SK-N-SH treated with all-trans-retinoic acid at 6 μM for 48 hours (cell line): ENCODE data around the gene CCDC182.

Experiments
- ATAC-seq: fragments of 200-7000 bp; cut with Tn5 transposase; 3 replicates; pipeline ENCODE4 v1.9.1; 2020; ENCODE audit warnings: mild to moderate bottlenecking, moderate library complexity
- ARNTL ChIP-seq: fragments of 450-650 bp; formaldehyde crosslinking; IDR thresholded peaks from 2 replicates; pipeline ENCODE4 v1.5.0; 2020; ENCODE audit warnings: low read depth, mild to moderate bottlenecking, moderate library complexity, borderline replicate concordance
- BACH2 ChIP-seq: fragments of 250-450 bp; sonication (Bioruptor Pico); IDR thresholded peaks from 2 replicates; pipeline ENCODE4 v1.9.0; 2021; ENCODE audit warnings: mild to moderate bottlenecking, borderline replicate concordance
- CSDC2 ChIP-seq: fragments of 250-450 bp; sonication (Bioruptor Pico); IDR thresholded peaks from 2 replicates; pipeline ENCODE4 v1.5.0; 2020; ENCODE audit warnings: mild to moderate bottlenecking, moderate library complexity
- ESRRG ChIP-seq: fragments of 250-450 bp; sonication (Bioruptor Pico); IDR thresholded peaks from 2 replicates; pipeline ENCODE4 v1.6.1; 2021; ENCODE audit warnings: mild to moderate bottlenecking
- ISL1 ChIP-seq: fragments of 250-450 bp; sonication (Bioruptor Pico); IDR thresholded peaks from 2 replicates; pipeline ENCODE4 v2.1.2; 2022; ENCODE audit warnings: mild to moderate bottlenecking, moderate library complexity
- RARB ChIP-seq: fragments of 250-450 bp; sonication (Bioruptor Pico); IDR thresholded peaks from 2 replicates; pipeline ENCODE4 v1.8.0; 2021; ENCODE audit warnings: mild to moderate bottlenecking, moderate library complexity
- SNAI2 ChIP-seq: fragments of 250-450 bp; sonication (Bioruptor Pico); IDR thresholded peaks from 2 replicates; pipeline ENCODE4 v1.5.0; 2020; ENCODE audit warnings: mild to moderate bottlenecking, moderate library complexity
- TCF4 ChIP-seq: fragments of 250-450 bp; sonication (Bioruptor Pico); IDR thresholded peaks from 2 replicates; pipeline ENCODE4 v1.8.0; 2021; ENCODE audit warnings: mild to moderate bottlenecking, moderate library complexity, borderline replicate concordance
- TOX ChIP-seq: fragments of 250-450 bp; sonication (Bioruptor Pico); IDR thresholded peaks from 2 replicates; pipeline ENCODE4 v1.8.0; 2021; ENCODE audit warnings: mild to moderate bottlenecking, moderate library complexity, borderline replicate concordance
- TSHZ2 ChIP-seq: fragments of 250-450 bp; sonication (Bioruptor Pico); IDR thresholded peaks from 2 replicates; pipeline ENCODE4 v1.5.0; 2020; ENCODE audit warnings: mild to moderate bottlenecking, moderate library complexity
- ZC3H10 ChIP-seq: fragments of 250-450 bp; sonication (Bioruptor Pico); IDR thresholded peaks from 2 replicates; pipeline ENCODE4 v1.5.1; 2021; ENCODE audit warnings: mild to moderate bottlenecking, moderate library complexity
- ZFP3 ChIP-seq: fragments of 250-450 bp; sonication (Bioruptor Pico); IDR thresholded peaks from 2 replicates; pipeline ENCODE4 v1.5.0; 2020; ENCODE audit warnings: mild to moderate bottlenecking, moderate library complexity
- ZFP30 ChIP-seq: fragments of 450-650 bp; formaldehyde crosslinking; IDR thresholded peaks from 2 replicates; pipeline ENCODE4 v1.5.0; 2022; ENCODE audit warnings: mild to moderate bottlenecking, moderate library complexity
- ZNF565 ChIP-seq: fragments of 450-650 bp; formaldehyde crosslinking; conservative IDR thresholded peaks from 2 replicates; pipeline ENCODE4 v1.5.0; 2020; ENCODE audit warnings: low read depth, mild to moderate bottlenecking, moderate library complexity
- ZNF70 ChIP-seq: fragments of 450-650 bp; formaldehyde crosslinking; IDR thresholded peaks from 2 replicates; pipeline ENCODE4 v1.5.0; 2020; ENCODE audit warnings: mild to moderate bottlenecking, moderate library complexity
- ZNF8 ChIP-seq: fragments of 450-650 bp; formaldehyde crosslinking; IDR thresholded peaks from 2 replicates; pipeline ENCODE4 v1.5.0; 2020; ENCODE audit warnings: mild to moderate bottlenecking, moderate library complexity
- TF ChIP-seq, protein P1 (sequence below): fragments of 250-450 bp; sonication (Bioruptor Pico); IDR thresholded peaks from 2 replicates; pipeline ENCODE4 v1.5.1; 2021; ENCODE audit warnings: mild to moderate bottlenecking, moderate library complexity
- TF ChIP-seq, protein P2 (sequence below): fragments of 250-450 bp; sonication (Bioruptor Pico); IDR thresholded peaks from 2 replicates; pipeline ENCODE4 v1.8.0; 2021; ENCODE audit warnings: low read depth, mild to moderate bottlenecking, moderate library complexity, borderline replicate concordance
- TF ChIP-seq, protein P3 (sequence below): fragments of 250-450 bp; sonication (Bioruptor Pico); IDR thresholded peaks from 2 replicates; pipeline ENCODE4 v1.8.0; 2020; ENCODE audit warnings: mild to moderate bottlenecking, moderate library complexity, borderline replicate concordance
- TF ChIP-seq, protein P4 (sequence below): fragments of 250-450 bp; sonication (Bioruptor Pico); IDR thresholded peaks from 2 replicates; pipeline ENCODE4 v1.5.1; 2020; ENCODE audit warnings: low read depth, mild to moderate bottlenecking, moderate library complexity

Gene CCDC182

DNA sequence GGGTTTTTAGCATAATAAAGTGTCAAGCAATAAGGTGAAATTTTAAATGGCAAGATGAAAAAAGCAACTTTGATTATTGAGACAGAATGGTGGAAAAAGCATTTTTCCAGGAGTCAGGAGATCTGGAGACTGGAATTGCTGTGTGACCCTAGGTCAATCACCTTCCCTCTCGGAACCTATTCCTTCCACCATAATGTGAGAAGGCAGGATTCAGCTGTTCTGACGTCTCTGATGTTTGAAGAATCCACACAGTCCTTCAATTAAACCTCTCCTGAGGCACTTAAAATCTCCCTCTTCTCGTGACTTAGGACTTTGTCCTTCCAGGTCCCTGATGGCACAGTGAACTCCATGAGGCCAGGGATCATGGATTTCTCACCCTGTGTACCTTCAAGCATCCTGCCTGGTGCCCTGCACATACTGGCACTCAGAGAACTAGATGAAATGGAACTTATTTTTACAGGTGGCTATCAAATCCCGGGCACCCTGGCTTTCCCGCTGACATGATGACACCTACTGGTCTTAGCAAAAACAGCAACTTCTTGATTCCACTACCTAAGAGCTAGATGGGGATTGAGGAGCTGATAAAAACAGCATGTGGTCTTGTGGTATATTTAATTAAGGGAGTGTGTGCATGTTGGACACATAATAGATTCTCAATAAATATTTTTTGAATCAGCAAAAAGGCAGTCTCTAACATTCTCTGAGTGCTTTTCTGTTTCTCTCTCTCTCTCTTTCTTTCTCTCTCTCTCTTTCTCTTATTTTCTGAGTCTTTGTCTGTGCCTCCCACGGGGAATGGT is 2.3 kb upstream of the CCDC182 start:
- ATAC-seq = peak; percentile 92

GRCh38 chr17:57746221-57746620 is 1.1 kb upstream of the CCDC182 start:
- TF ChIP-seq, protein P1, sequence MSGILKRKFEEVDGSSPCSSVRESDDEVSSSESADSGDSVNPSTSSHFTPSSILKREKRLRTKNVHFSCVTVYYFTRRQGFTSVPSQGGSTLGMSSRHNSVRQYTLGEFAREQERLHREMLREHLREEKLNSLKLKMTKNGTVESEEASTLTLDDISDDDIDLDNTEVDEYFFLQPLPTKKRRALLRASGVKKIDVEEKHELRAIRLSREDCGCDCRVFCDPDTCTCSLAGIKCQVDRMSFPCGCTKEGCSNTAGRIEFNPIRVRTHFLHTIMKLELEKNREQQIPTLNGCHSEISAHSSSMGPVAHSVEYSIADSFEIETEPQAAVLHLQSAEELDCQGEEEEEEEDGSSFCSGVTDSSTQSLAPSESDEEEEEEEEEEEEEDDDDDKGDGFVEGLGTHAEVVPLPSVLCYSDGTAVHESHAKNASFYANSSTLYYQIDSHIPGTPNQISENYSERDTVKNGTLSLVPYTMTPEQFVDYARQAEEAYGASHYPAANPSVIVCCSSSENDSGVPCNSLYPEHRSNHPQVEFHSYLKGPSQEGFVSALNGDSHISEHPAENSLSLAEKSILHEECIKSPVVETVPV = no peak
- no peak for TF ChIP-seq SNAI2 (CRISPR knock-in tag)
- no peak for TF ChIP-seq ZC3H10 (CRISPR knock-in tag)
- no peak for TF ChIP-seq ISL1 (CRISPR knock-in tag)
- TF ChIP-seq ZFP3 (CRISPR knock-in tag) = no peak
- TF ChIP-seq, all 23 proteins: peak for 0

More for the DNA sequence above, 2.3 kb upstream of the CCDC182 start:
- TF ChIP-seq ZNF8 (CRISPR knock-in tag) = no peak
- TF ChIP-seq ARNTL (CRISPR knock-in tag) = no peak
- TF ChIP-seq RARB = no peak
- no peak for TF ChIP-seq ESRRG (CRISPR knock-in tag)
- TF ChIP-seq CSDC2 (CRISPR knock-in tag) = no peak
- TF ChIP-seq ZC3H10 (CRISPR knock-in tag) = no peak
- peak; percentile 53; the same call in 1 of the 2 replicates for TF ChIP-seq TCF4 (CRISPR knock-in tag)
- no peak for TF ChIP-seq ZNF70 (CRISPR knock-in tag)
- 0 out of 2 replicates have a peak, but pooled peaks have one; percentile 36 for TF ChIP-seq BACH2 (CRISPR knock-in tag)
- TF ChIP-seq, protein P2, sequence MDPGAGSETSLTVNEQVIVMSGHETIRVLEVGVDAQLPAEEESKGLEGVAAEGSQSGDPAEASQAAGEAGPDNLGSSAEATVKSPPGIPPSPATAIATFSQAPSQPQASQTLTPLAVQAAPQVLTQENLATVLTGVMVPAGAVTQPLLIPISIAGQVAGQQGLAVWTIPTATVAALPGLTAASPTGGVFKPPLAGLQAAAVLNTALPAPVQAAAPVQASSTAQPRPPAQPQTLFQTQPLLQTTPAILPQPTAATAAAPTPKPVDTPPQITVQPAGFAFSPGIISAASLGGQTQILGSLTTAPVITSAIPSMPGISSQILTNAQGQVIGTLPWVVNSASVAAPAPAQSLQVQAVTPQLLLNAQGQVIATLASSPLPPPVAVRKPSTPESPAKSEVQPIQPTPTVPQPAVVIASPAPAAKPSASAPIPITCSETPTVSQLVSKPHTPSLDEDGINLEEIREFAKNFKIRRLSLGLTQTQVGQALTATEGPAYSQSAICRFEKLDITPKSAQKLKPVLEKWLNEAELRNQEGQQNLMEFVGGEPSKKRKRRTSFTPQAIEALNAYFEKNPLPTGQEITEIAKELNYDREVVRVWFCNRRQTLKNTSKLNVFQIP (CRISPR knock-in tag) = no peak
- no peak for TF ChIP-seq ISL1 (CRISPR knock-in tag)
- TF ChIP-seq, protein P3, sequence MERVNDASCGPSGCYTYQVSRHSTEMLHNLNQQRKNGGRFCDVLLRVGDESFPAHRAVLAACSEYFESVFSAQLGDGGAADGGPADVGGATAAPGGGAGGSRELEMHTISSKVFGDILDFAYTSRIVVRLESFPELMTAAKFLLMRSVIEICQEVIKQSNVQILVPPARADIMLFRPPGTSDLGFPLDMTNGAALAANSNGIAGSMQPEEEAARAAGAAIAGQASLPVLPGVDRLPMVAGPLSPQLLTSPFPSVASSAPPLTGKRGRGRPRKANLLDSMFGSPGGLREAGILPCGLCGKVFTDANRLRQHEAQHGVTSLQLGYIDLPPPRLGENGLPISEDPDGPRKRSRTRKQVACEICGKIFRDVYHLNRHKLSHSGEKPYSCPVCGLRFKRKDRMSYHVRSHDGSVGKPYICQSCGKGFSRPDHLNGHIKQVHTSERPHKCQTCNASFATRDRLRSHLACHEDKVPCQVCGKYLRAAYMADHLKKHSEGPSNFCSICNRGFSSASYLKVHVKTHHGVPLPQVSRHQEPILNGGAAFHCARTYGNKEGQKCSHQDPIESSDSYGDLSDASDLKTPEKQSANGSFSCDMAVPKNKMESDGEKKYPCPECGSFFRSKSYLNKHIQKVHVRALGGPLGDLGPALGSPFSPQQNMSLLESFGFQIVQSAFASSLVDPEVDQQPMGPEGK (CRISPR knock-in tag) = no peak
- no peak for TF ChIP-seq ZFP30 (CRISPR knock-in tag)
- 0 out of 2 replicates have a peak, but pooled peaks have one; percentile 42 for TF ChIP-seq TSHZ2 (CRISPR knock-in tag)
- TF ChIP-seq TOX (CRISPR knock-in tag) = no peak
- no peak for TF ChIP-seq ZFP3 (CRISPR knock-in tag)
- TF ChIP-seq, protein P4, sequence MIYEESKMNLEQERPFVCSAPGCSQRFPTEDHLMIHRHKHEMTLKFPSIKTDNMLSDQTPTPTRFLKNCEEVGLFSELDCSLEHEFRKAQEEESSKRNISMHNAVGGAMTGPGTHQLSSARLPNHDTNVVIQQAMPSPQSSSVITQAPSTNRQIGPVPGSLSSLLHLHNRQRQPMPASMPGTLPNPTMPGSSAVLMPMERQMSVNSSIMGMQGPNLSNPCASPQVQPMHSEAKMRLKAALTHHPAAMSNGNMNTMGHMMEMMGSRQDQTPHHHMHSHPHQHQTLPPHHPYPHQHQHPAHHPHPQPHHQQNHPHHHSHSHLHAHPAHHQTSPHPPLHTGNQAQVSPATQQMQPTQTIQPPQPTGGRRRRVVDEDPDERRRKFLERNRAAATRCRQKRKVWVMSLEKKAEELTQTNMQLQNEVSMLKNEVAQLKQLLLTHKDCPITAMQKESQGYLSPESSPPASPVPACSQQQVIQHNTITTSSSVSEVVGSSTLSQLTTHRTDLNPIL (CRISPR knock-in tag) = no peak
- TF ChIP-seq ZNF565 (CRISPR knock-in tag) = no peak
- TF ChIP-seq SNAI2 (CRISPR knock-in tag) = no peak

More at GRCh38 chr17:57746221-57746620, 1.1 kb upstream of the CCDC182 start:
- no peak for ATAC-seq
